ENCODE data around the gene ELANE. TPM values are rescaled to one million over a fixed set of nuclear protein-coding genes. Genes with fewer than 3 reads are reported as not detected.

Gene ELANE
- total and polyA plus RNA-seq, 7 donors, result 0.39 to 0.95 (median 0.55) TPM; not detected in 2

GRCh38 chr19:892243-892893 lies 40.3 kb downstream of the ELANE start:
- Histone ChIP-seq H3K27me3 (ENCODE audit: insufficient read depth in 3 of 3, low read length in 2 of 3) (no peaks in the 10 kb centered on the region), H3K36me3 (ENCODE audit: insufficient read depth in 1 of 2, low read depth in 1 of 2) (peaks cover 9 to 42% of the 10 kb centered on the region in 2 donors), H3K4me1 (no peaks in the 10 kb centered on the region), H3K27ac (peak overlapping the region; percentile 94), H3K4me3 (peak overlapping the region; percentile 87), H3K9me3 (no peaks in the 10 kb centered on the region)
- intact Hi-C loops (cut with DNase I), result no loop called here
- TF ChIP-seq, protein P1, sequence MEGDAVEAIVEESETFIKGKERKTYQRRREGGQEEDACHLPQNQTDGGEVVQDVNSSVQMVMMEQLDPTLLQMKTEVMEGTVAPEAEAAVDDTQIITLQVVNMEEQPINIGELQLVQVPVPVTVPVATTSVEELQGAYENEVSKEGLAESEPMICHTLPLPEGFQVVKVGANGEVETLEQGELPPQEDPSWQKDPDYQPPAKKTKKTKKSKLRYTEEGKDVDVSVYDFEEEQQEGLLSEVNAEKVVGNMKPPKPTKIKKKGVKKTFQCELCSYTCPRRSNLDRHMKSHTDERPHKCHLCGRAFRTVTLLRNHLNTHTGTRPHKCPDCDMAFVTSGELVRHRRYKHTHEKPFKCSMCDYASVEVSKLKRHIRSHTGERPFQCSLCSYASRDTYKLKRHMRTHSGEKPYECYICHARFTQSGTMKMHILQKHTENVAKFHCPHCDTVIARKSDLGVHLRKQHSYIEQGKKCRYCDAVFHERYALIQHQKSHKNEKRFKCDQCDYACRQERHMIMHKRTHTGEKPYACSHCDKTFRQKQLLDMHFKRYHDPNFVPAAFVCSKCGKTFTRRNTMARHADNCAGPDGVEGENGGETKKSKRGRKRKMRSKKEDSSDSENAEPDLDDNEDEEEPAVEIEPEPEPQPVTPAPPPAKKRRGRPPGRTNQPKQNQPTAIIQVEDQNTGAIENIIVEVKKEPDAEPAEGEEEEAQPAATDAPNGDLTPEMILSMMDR (IDR thresholded peaks at IDR 0.05), result no peak
- ATAC-seq, result peak in 1 of 4 donors; percentile 0
- DNase-seq, result no peak
- WGBS, 3 donors, result 4 to 6% (median 4%) methylated on average over 17 to 27 of the region's 27 CpGs

GRCh38 chr19:892894-893689 lies 41.0 kb downstream of the ELANE start, which contains the start of the genes MED16 and RNU6-9:
TSS of gene MED16 (minus strand) at chr19:893187. CDS start at chr19:891131, 2,056 bp downstream.
TSS of gene RNU6-9 (plus strand) at chr19:893484.
- intact Hi-C loops (cut with DNase I), result no loop called here
- H3K4me3 ChIP-seq, result peak within 1 kb of the TSS; percentile 87
- TF ChIP-seq, protein P1 (IDR thresholded peaks at IDR 0.05), result no peak

DNA sequence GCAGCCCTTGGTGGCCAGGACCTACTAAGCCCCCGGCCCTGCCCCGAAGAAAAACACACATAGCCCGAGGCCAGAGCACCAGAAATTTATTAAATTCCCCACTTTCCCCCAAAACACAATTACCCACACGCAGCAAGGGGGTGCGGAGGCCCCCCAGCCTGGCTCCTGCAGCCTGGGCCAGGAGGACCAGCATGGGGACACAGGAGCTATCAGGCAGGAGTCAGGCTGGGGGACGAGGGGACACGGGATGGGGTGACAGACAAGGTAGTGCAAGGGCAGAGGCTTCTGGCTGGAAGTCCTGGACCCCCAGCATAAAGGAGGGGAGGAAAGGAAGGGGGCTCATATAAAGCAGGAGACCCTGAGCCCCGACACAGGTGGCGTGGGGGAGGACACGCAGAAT lies 44.3 kb downstream of the ELANE start:
- WGBS, 3 donors, result 91 to 95% (median 94%) methylated on average over 10 of the region's 10 CpGs
- Histone ChIP-seq H3K4me3 (no peak overlapping the region), H3K27me3 (ENCODE audit: insufficient read depth in 3 of 3, low read length in 2 of 3) (no peaks in the 10 kb centered on the region), H3K36me3 (ENCODE audit: insufficient read depth in 1 of 2, low read depth in 1 of 2) (peaks cover 0 to 24% of the 10 kb centered on the region in 2 donors), H3K4me1 (no peaks in the 10 kb centered on the region), H3K9me3 (no peaks in the 10 kb centered on the region), H3K27ac (no peak overlapping the region)
- no peak for DNase-seq
- ATAC-seq, result no peak
- intact Hi-C loops (cut with DNase I), result no loop called here
- TF ChIP-seq, protein P1 (IDR thresholded peaks at IDR 0.05), result no peak

More at GRCh38 chr19:892894-893689, 41.0 kb downstream of the ELANE start, which contains the start of the genes MED16 and RNU6-9:
- Histone ChIP-seq H3K36me3 (ENCODE audit: insufficient read depth in 1 of 2, low read depth in 1 of 2) (peaks cover 9 to 35% of the 10 kb centered on the region in 2 donors), H3K27me3 (ENCODE audit: insufficient read depth in 3 of 3, low read length in 2 of 3) (no peaks in the 10 kb centered on the region), H3K9me3 (no peaks in the 10 kb centered on the region), H3K27ac (peak within 1 kb of the TSS; percentile 94), H3K4me1 (no peaks in the 10 kb centered on the region)
- peak; percentile 96 to 98 (median 98) for ATAC-seq
- DNase-seq, result peak; percentile 90 to 95
- WGBS, 3 donors, result 1% methylated on average over 32 to 68 of the region's 69 CpGs

DNA sequence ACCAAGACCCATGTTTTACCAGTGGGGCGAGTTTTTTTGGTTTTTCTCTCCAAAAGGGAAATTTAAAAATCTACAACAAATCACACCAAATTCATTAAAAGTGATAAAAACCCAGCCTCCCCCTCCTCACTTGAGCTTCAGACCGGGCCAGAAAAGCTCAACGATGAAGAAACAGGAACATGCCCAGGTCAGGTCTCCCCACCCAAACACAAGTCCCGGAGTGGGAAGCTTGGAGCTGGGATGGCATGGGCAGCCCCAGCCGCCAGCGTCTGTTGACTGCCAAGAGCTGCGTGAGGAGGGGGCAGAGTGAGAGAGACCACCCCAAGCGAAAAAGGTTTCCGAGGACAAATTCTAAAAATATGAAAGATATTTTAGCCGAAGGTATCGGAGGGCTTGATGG lies 44.9 kb downstream of the ELANE start:
- intact Hi-C loops (cut with DNase I), result no loop called here
- peaks cover 0 to 24% of the 10 kb centered on the region in 2 donors for H3K36me3 ChIP-seq (ENCODE audit: insufficient read depth in 1 of 2, low read depth in 1 of 2)
- DNase-seq (no peak), ATAC-seq (no peak)
- no peaks in the 10 kb centered on the region for H3K9me3 ChIP-seq
- H3K4me3 ChIP-seq, result no peak overlapping the region
- TF ChIP-seq, protein P1 (IDR thresholded peaks at IDR 0.05), result no peak
- H3K4me1 ChIP-seq, result no peaks in the 10 kb centered on the region
- no peaks in the 10 kb centered on the region for H3K27me3 ChIP-seq (ENCODE audit: insufficient read depth in 3 of 3, low read length in 2 of 3)
- no peak overlapping the region for H3K27ac ChIP-seq
- WGBS, 3 donors, result 90 to 93% (median 91%) methylated on average over 11 of the region's 11 CpGs

All from psoas muscle (tissue), 8 donors.